ENCODE data around the gene ZFP36L2.

Gene ZFP36L2

DNA sequence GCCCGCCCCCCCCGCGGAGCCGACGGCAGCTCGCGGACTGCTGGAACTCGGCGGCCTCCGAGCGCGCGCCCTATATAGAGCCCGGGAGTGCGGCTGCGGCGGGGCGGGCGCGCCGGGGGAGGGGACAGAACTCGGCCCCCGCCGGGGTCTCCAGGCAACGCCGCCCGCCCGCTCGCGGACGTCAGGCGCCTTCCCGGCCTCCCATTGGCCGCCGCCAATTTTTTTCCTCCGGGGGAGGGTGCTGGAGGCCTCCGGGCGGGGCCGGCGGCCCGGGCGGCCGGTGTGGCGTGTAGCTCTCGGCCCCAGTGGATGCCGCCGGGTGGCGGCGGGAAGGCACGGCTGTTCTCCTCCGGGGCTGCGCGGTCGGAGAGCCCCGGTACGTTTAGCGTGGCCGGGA, at the start of gene ZFP36L2:
Gene ZFP36L2, minus strand, starts transcription at position 49 of the 397 bp plus-strand sequence. CDS start 291 bp downstream, outside the sequence.
- peak; percentile 76 for DNase-seq

DNA sequence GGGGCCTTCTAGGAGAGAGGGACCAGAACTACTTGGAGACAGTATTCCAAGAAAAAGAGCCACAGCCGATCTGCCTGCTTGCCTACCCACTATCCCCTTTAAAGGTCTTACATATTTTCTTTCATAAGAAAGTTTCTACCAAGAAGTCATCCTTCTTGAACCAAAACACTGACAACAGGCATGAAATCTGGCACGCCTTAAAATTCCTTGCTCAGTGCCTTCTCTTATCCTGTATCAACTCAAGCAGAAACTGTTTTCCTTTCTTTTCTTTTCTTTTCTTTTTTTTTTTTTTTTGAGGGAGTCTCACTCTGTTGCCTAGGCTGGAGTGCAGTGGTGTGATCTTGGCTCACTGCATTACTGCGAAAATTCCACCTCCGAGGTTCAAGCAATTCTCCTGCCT, 48.3 kb upstream of the ZFP36L2 start:
- no peak for DNase-seq

- no peak for DNase-seq
These were observed 47.6 kb upstream of the ZFP36L2 start for GRCh38 chr2:43274055-43274454.

DNA sequence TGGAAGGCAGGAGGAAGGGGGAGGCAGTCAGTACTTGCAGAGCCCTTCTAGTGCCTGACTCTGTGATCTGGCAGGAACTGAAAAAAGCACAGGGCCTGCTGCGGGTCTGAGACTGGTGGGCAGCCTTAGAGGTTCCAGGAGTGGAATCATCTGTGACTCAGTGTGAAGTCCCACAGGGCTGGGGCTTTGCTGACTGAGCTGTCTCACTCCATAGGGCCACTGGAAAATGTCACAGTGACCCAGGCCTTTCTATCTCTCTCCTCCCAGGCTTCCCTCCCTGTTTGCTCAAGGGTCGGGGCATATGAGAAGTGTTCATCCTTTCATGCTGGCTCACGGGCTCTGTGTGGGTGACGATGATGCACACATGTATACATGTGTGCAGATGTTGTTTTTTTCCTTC, 47.1 kb upstream of the ZFP36L2 start:
- no peak for DNase-seq

DNA sequence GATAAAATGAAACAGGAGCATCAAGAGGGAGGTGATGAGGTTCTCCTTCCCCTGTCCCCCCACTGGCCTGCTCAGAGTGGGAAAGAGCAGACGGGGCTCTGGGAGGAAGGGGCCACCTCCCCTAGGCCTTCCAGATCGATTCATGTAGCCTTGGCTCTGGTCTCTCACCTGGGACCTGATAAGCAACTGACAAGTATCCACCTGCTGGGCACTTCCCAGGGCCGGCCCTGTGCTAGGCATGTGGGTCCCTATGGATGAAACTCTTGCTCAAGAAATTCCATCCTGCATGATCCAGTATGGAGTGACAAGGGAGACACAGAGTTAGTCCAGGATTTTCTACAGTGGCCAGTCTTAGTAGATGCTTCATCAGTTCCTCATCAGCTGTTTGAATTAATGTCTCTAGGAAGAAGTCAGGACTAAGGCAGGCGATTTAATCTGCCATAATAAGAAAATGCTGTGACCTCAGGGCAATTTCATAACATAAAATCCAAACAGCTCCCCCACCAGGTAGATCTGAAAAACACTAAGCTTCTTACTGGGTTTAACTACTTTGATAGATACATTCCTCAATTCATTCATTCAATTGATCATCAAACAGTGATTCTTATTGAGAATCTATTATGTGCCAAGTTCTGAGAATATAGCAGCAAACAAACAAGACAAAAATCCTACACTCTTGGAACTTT, 44.7 kb upstream of the ZFP36L2 start:
- no peak for DNase-seq

DNA sequence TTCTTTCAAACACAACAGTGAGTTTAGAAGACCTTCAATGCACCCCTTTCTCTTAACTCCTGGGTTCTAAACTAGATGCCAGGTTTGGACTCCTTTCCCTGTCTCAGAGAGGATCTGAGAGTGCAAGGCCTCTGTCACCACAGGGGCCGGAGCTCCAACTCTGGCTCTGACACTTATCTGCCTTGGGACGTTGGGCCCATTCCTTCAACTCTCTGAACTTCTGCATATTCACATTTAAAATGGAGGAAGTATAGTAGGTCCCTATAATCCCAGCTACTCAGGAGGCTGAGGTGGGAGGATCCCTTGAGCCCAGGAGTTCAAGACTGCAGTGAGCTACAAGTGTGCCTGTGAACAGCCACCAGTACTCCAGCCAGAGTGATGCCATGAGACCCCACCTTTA, 44.1 kb upstream of the ZFP36L2 start:
- DNase-seq: no peak

DNA sequence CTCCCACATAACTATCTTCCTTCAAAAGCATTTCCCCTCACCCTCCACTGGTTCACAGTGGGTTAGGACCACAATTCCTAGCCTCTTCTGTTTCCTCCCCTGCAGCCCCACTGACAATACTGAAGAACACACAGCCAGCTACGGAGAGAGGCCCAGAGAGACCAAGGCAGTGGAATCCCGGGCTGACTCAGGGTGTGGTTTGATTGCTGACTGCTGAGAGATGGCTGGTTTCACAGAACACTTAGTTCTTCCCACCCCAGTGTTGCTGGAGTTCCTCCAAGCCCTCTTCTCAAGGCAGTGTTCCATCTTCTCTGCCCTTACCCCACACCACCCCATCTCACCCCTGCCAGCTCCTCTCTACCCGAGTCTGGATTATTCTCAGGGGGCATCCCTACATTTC, 43.3 kb upstream of the ZFP36L2 start:
- no peak for DNase-seq

DNA sequence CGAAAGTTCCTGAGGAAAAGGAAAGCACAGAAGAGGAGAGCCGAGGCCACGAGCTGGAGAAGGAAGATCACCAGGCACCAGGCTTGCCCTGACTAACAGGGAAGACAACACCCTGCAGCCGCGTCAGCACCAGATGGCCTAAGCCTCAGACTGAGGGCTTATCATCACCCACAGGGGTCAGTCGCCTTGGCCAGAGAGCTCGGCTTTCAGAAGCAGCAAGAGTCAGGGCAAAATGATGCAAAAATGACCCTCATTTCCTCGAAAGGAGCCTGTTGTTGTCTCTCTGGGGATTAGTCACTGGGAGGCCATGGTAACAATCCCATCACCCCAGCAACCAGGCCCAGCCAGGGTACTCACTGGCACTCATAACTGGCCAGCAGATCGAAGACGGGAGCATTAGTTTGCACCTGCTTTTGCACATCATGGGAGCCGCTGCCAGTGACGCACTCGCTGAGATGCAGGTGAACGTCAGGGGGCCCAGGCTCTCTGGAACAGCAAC, 42.7 kb upstream of the ZFP36L2 start:
- DNase-seq: no peak

- no peak for DNase-seq
These were observed 41.9 kb upstream of the ZFP36L2 start for GRCh38 chr2:43268066-43268953.

- DNase-seq: peak; percentile 38
These were observed 41.0 kb upstream of the ZFP36L2 start for GRCh38 chr2:43267381-43267780.

GRCh38 chr2:43266711-43267111, 40.3 kb upstream of the ZFP36L2 start:
- DNase-seq: no peak

DNA sequence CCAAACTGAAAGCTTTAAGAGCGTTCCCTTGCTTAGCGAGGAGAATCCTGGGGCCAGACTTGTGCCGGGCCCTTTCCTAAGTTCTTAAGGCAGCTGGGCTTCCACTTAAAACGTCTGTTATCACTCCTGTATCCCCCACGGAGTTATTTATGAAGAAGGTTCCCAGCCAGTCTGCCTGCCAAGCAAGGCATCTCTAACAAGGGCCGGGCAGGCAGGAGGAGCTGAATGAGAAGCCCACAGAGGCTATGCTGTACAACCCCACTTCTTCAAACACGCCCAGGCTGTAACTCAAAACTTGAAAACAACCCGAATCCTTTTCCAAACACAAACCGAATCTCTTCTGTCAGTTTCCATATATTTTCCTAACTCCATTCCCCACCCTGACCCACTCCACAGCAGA, 39.0 kb upstream of the ZFP36L2 start:
- DNase-seq: peak; percentile 71

GRCh38 chr2:43265001-43265400, 38.6 kb upstream of the ZFP36L2 start:
- DNase-seq: no peak

GRCh38 chr2:43262951-43263350, 36.5 kb upstream of the ZFP36L2 start:
- DNase-seq: no peak

DNA sequence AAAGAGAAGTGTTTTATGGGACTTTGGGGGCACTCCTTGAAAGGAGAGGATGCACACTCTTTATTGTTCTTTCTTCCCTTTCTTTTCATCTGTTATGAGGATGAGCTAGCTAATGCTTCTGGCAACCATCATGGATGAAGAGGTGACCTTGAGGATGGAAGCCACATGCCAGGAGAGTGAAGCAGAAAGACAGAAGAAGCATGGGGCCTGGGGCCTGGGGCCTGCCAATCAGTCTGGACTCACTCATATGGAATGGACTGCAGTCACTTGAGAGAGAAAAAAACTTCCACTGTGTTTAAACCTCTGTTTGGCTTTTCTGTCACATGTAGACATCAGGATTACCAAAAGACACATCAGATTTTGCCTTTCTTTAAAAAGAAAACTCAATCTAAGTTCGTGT, 35.8 kb upstream of the ZFP36L2 start:
- no peak for DNase-seq

GRCh38 chr2:43259512-43259911, 33.1 kb upstream of the ZFP36L2 start:
- DNase-seq: no peak

- DNase-seq: no peak
These were observed 32.2 kb upstream of the ZFP36L2 start for GRCh38 chr2:43258547-43259156.

DNA sequence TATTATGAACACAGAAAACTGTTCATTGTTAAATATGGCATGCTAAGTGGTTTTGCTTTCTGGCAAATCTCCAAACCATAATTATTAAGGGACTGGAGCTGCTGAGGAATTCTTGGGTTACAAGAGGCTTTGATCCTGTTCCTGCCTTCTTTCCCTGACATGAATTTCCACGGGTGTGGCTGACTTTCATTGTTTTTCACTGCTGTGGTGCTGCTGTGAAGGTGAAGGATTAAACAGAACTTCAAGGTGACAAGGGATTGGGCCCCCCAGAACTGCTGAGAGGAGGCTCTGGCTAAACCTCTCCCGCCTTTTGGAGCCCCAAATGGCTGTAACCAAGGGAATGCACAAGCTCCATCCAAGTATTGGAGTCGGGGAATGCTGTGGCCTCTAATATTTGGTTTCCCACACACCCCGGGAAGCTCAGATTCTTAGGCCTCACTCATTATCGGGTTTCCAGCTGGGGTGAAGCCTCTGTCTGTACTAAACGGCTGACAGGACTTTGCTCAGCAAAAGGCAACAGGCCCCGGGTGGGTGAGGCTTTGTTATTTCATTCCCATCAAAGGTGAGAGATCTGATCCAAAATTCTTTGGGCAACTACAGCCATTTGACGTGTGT, 29.0 kb upstream of the ZFP36L2 start:
- no peak for DNase-seq

DNA sequence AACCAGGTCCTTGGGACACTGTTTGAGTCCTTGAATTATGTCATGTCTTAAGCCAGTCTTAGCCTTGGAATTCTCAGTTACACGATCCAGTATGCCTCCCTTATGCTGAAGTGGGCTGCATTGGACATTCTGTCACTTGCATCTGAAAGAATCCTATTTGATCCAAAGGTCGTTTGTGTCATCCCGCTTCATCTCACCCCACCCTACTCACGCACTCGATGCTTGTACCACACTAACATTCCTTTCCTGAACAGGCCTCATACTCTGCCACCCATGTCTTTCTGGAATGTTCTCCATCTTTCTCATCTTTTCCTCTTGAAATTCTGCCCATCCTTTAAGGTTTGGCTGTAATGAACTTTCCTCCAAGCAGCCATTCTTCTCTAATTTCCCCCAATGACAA, 27.9 kb upstream of the ZFP36L2 start:
- no peak for DNase-seq

- DNase-seq: no peak
These were observed 24.8 kb upstream of the ZFP36L2 start for GRCh38 chr2:43251171-43251731.

DNA sequence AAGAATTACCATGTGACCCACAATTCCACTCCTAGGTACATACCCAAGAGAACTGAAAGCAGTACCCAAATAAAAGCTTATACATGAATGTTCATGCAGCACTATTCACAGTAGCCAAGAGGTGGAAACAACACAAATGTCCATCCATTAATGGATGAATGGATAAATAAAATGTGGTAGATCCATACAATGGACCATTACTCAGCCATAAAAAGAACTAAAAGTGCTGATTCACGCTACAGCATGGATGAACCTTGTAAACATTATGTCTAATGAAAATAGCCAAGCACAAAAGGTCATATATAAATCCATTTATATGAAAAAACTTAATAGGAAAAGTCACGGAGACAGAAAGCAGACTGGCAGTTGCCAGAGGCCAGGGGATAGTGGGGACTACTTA, 23.6 kb upstream of the ZFP36L2 start:
- no peak for DNase-seq

DNA sequence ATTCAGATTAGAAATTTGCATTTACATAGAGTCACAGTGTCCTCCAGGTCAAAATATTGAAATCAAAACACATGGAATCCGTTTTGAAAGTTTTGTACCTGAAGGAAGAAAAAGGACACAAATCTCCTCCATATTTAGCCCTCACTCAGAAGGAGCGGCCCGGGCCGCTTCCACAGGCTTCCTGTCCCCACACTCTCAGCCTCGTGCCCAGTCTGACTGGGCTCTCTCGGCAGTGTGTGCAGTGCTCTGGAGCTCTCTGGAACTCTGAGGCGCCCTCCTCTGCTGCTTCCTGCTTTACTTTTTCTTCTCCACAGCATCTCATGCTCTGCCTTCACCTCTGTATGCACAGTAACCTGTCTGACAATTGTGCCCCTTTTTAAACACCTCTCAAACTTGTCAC, 22.2 kb upstream of the ZFP36L2 start:
- no peak for DNase-seq

GRCh38 chr2:43246641-43247040, 20.2 kb upstream of the ZFP36L2 start:
- no peak for DNase-seq
